Neural progenitor cell (in vitro differentiated cells): ENCODE measurements around the gene DEDD2.

Experiments used
- CTCF ChIP-seq: fragments of 200-600 bp; sonication (generic); IDR thresholded peaks from 2 replicates; pipeline ENCODE4 v1.5.1; 2017; ENCODE audit warnings: antibody characterized with exemption, mild to moderate bottlenecking
- EZH2 ChIP-seq: fragments of 200-600 bp; sonication (generic); IDR thresholded peaks from 2 replicates; pipeline ENCODE4 v1.6.1; 2017; ENCODE audit warnings: antibody characterized with exemption, mild to moderate bottlenecking, moderate library complexity

- TF ChIP-seq EZH2 (no peak), CTCF (no peak)
Measured at GRCh38 chr19:42188665-42189064, 28.8 kb downstream of the DEDD2 start.
